HEK293 (cell line): Measurements from ENCODE around the gene ADRA2B.

Experiments used
- CTCF ChIA-PET: fragments of 350-600 bp; formaldehyde crosslinking; extraction: SDS; loops from one replicate; lab custom pipeline; 2021; ENCODE audit warnings: antibody characterized with exemption; lab: Yijun Ruan, JAX
- POLR2A ChIA-PET: fragments of 300-600 bp; formaldehyde crosslinking; extraction: SDS; loops from one replicate; lab custom pipeline; 2020; ENCODE audit warnings: antibody characterized with exemption, inconsistent platforms; lab: Yijun Ruan, JAX
- H3K27ac ChIP-seq: fragments of 200-500 bp; sonication (Bioruptor generic); 2 replicates; pipeline ENCODE4 v1.5.1; 2014; ENCODE audit warnings: low read depth, low read length, control low read depth, inconsistent platforms; ENCODE audit errors: extremely low read depth
- H3K36me3 ChIP-seq, 2 experiments: fragments of 200-500 bp in 1 of 2; sonication (Bioruptor generic) in 1 of 2; 1 replicate in 1 of 2; 2 replicates in 1 of 2; pipeline ENCODE4 v1.5.1; 2014 to 2017; ENCODE audit warnings: inconsistent platforms in 2 of 2, low read length in 2 of 2; ENCODE audit not compliant: control insufficient read depth in 2 of 2, insufficient read depth in 1 of 2
- H3K4me1 ChIP-seq: fragments of 200-500 bp; sonication (Bioruptor generic); 2 replicates; pipeline ENCODE4 v1.5.1; 2014; ENCODE audit warnings: mild to moderate bottlenecking, low read length, inconsistent platforms; ENCODE audit not compliant: control insufficient read depth, insufficient read depth
- H3K4me3 ChIP-seq: 2 replicates; pipeline ENCODE4 v1.5.1; 2011; ENCODE audit warnings: low read depth, mild to moderate bottlenecking, control low read depth, low read length, moderate library complexity
- H3K9me3 ChIP-seq: fragments of 200-500 bp; sonication (Bioruptor generic); 2 replicates; pipeline ENCODE4 v1.5.1; 2014; ENCODE audit warnings: low read depth, low read length, inconsistent platforms; ENCODE audit not compliant: control insufficient read depth, insufficient read depth
- REPIN1 ChIP-seq: fragments of 450-650 bp; formaldehyde crosslinking; IDR thresholded peaks from 2 replicates; pipeline ENCODE4 v1.5.1; 2017; ENCODE audit warnings: missing biosample characterization, missing genetic modification characterization, low read depth
- ZBTB20 ChIP-seq: fragments of 450-650 bp; formaldehyde crosslinking; IDR thresholded peaks from 2 replicates; pipeline ENCODE4 v1.5.1; 2016; ENCODE audit warnings: missing biosample characterization, missing genetic modification characterization
- ZNF2 ChIP-seq: fragments of 450-650 bp; formaldehyde crosslinking; IDR thresholded peaks from 2 replicates; pipeline ENCODE4 v1.5.1; 2016; ENCODE audit warnings: missing biosample characterization, missing genetic modification characterization
- ZNF211 ChIP-seq: fragments of 450-650 bp; formaldehyde crosslinking; IDR thresholded peaks from 2 replicates; pipeline ENCODE4 v1.5.1; 2016; ENCODE audit warnings: low read depth, missing biosample characterization, missing genetic modification characterization
- ZNF350 ChIP-seq: fragments of 450-650 bp; formaldehyde crosslinking; IDR thresholded peaks from 2 replicates; pipeline ENCODE4 v1.5.0; 2017; ENCODE audit warnings: missing biosample characterization, mild to moderate bottlenecking, missing genetic modification characterization
- ZNF670 ChIP-seq: fragments of 450-650 bp; formaldehyde crosslinking; IDR thresholded peaks from 2 replicates; pipeline ENCODE4 v1.5.1; 2016; ENCODE audit warnings: missing biosample characterization, missing genetic modification characterization, low read depth
- ZNF830 ChIP-seq: fragments of 450-650 bp; IDR thresholded peaks from 2 replicates; pipeline ENCODE4 v1.5.0; 2018; ENCODE audit warnings: missing biosample characterization, missing genetic modification characterization, low read depth, mild to moderate bottlenecking, moderate library complexity
- ZNF843 ChIP-seq: fragments of 450-650 bp; formaldehyde crosslinking; IDR thresholded peaks from 2 replicates; pipeline ENCODE4 v1.5.1; 2016; ENCODE audit warnings: missing biosample characterization, missing genetic modification characterization
- TF ChIP-seq, protein P1 (sequence below): fragments of 450-650 bp; formaldehyde crosslinking; IDR thresholded peaks from 2 replicates; pipeline ENCODE4 v1.5.1; 2016; ENCODE audit warnings: missing biosample characterization, missing genetic modification characterization
- TF ChIP-seq, protein P2 (sequence below): fragments of 450-650 bp; formaldehyde crosslinking; IDR thresholded peaks from 2 replicates; pipeline ENCODE4 v1.5.1; 2016; ENCODE audit warnings: missing biosample characterization, missing genetic modification characterization
- TF ChIP-seq, protein P3 (sequence below): fragments of 450-650 bp; formaldehyde crosslinking; IDR thresholded peaks from 2 replicates; pipeline ENCODE4 v1.5.1; 2016; ENCODE audit warnings: missing biosample characterization, missing genetic modification characterization
- TF ChIP-seq, protein P4 (sequence below): fragments of 450-650 bp; formaldehyde crosslinking; IDR thresholded peaks from 2 replicates; pipeline ENCODE4 v1.5.1; 2016; ENCODE audit warnings: missing biosample characterization, missing genetic modification characterization

Gene ADRA2B

DNA sequence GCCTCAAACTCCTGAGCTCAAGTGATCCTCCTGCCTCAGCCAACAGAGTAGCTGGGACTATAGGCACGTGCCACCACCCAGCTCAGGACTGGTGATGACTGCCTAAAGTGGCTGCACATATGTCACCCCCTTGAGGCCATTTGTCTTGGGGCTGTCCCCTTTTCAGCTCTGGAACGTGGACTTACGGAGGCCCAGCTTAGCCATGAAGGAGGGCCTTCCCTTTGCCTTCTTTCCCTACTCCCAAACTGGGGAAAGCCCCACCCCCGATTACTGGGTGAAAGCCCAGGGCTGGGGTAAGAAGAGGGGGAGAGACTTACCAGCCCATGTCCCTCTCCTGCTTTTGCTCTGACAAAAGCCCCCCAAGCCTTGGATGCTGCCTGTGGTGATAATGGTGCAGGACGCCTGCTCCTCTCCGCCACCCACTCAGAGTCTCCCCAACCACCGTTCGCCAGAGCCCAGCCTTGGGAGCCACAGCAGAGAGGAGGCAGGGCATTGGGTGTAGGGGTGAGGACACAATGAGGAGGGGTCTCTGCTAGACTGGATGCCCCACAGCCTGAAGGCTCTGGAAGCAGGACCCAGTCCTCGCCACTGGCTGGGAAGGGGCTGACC is 31.3 kb upstream of the ADRA2B start:
- no peak overlapping the region for H3K27ac ChIP-seq
- POLR2A ChIA-PET = no interaction called here
- CTCF ChIA-PET = interaction anchor here (0.6 to 2.9 kb wide), 8 partner anchors 10 to 119 kb away, joined by 3 to 17 read pairs (median 4); no protein-coding TSS in a partner anchor
- no peaks in the 10 kb centered on the region for H3K9me3 ChIP-seq
- no peak overlapping the region for H3K4me3 ChIP-seq
- TF ChIP-seq ZNF830 (tag by site-specific recombination) (no peak), ZNF2 (tag by site-specific recombination) (no peak), ZNF211 (tag by site-specific recombination) (no peak), ZNF670 (tag by site-specific recombination) (no peak)
- TF ChIP-seq, protein P1, sequence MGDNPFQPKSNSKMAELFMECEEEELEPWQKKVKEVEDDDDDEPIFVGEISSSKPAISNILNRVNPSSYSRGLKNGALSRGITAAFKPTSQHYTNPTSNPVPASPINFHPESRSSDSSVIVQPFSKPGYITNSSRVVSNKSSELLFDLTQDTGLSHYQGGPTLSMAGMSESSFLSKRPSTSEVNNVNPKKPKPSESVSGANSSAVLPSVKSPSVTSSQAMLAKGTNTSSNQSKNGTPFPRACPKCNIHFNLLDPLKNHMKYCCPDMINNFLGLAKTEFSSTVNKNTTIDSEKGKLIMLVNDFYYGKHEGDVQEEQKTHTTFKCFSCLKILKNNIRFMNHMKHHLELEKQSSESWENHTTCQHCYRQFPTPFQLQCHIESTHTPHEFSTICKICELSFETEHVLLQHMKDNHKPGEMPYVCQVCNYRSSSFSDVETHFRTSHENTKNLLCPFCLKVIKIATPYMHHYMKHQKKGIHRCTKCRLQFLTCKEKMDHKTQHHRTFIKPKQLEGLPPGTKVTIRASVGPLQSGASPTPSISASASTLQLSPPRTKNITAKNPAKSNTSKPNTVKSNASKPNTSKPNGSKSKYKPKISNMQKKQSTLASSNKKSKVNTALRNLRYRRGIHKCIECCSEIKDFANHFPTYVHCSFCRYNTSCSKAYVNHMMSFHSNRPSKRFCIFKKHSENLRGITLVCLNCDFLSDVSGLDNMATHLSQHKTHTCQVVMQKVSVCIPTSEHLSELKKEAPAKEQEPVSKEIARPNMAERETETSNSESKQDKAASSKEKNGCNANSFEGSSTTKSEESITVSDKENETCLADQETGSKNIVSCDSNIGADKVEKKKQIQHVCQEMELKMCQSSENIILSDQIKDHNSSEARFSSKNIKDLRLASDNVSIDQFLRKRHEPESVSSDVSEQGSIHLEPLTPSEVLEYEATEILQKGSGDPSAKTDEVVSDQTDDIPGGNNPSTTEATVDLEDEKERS (tag by site-specific recombination) = no peak
- TF ChIP-seq, protein P2, sequence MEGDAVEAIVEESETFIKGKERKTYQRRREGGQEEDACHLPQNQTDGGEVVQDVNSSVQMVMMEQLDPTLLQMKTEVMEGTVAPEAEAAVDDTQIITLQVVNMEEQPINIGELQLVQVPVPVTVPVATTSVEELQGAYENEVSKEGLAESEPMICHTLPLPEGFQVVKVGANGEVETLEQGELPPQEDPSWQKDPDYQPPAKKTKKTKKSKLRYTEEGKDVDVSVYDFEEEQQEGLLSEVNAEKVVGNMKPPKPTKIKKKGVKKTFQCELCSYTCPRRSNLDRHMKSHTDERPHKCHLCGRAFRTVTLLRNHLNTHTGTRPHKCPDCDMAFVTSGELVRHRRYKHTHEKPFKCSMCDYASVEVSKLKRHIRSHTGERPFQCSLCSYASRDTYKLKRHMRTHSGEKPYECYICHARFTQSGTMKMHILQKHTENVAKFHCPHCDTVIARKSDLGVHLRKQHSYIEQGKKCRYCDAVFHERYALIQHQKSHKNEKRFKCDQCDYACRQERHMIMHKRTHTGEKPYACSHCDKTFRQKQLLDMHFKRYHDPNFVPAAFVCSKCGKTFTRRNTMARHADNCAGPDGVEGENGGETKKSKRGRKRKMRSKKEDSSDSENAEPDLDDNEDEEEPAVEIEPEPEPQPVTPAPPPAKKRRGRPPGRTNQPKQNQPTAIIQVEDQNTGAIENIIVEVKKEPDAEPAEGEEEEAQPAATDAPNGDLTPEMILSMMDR (tag by site-specific recombination) = 0 out of 2 replicates have a peak, but pooled peaks have one; percentile 21
- H3K36me3 ChIP-seq = no peaks in the 10 kb centered on the region
- peaks cover 9% of the 10 kb centered on the region; the same call in 1 of the 2 replicates for H3K4me1 ChIP-seq

DNA sequence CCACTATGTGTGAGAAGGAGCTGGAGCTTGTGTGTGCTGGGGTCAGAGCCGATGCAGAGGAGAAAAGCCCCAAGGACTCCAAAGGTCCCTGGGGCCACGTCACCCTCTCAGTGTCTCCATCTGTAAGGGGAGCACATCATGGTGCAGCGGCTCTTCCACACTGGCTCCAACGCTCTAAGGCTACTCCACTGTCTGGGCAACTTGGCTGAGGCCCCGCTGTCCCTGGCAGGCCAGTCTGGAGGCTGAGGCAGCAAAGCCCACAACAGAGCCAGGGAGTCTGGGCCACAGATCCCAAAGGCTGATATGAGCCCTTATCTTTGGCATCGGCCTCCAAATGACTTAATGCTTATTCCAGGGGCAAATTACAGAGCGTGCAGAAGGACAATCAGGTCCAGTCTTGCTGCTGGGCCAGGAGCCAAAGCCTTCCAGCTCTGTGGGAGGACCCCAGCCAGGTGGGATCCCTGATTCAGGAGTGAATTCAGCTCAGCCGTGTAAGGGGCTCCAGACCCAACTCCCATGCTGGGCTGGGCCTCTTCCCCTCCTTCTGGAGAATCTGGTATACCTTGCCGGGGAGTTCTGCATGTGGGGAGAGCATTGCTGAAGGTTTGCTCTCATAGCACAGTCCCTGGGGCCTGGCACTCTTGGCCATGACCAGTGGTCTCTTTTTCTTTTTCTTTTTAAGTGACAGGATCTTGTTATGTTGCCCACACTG is 30.7 kb upstream of the ADRA2B start:
- Histone ChIP-seq H3K9me3 (no peaks in the 10 kb centered on the region), H3K27ac (no peak overlapping the region), H3K4me3 (no peak overlapping the region), H3K4me1 (peaks cover 9% of the 10 kb centered on the region; the same call in 1 of the 2 replicates), H3K36me3 (no peaks in the 10 kb centered on the region)
- ChIA-PET POLR2A (no interaction called here), CTCF (interaction anchor here (0.6 to 2.7 kb wide), 5 partner anchors 10 to 120 kb away, joined by 3 to 14 read pairs (median 4); no protein-coding TSS in a partner anchor)
- TF ChIP-seq ZNF350 = no peak
- TF ChIP-seq REPIN1 (tag by site-specific recombination) = no peak
- no peak for TF ChIP-seq ZNF843 (tag by site-specific recombination)
- peak; percentile 18; the same call in 1 of the 2 replicates for TF ChIP-seq ZBTB20
- TF ChIP-seq, protein P3, sequence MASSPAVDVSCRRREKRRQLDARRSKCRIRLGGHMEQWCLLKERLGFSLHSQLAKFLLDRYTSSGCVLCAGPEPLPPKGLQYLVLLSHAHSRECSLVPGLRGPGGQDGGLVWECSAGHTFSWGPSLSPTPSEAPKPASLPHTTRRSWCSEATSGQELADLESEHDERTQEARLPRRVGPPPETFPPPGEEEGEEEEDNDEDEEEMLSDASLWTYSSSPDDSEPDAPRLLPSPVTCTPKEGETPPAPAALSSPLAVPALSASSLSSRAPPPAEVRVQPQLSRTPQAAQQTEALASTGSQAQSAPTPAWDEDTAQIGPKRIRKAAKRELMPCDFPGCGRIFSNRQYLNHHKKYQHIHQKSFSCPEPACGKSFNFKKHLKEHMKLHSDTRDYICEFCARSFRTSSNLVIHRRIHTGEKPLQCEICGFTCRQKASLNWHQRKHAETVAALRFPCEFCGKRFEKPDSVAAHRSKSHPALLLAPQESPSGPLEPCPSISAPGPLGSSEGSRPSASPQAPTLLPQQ (tag by site-specific recombination) = no peak
- TF ChIP-seq, protein P4, sequence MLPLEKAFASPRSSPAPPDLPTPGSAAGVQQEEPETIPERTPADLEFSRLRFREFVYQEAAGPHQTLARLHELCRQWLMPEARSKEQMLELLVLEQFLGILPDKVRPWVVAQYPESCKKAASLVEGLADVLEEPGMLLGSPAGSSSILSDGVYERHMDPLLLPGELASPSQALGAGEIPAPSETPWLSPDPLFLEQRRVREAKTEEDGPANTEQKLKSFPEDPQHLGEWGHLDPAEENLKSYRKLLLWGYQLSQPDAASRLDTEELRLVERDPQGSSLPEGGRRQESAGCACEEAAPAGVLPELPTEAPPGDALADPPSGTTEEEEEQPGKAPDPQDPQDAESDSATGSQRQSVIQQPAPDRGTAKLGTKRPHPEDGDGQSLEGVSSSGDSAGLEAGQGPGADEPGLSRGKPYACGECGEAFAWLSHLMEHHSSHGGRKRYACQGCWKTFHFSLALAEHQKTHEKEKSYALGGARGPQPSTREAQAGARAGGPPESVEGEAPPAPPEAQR (tag by site-specific recombination) = no peak
